Cardiac fibroblast (primary cell): ENCODE measurements around the gene CASZ1.
A peak's percentile ranks its signal among the peaks of the same experiment; 100 is the strongest.

ENCODE experiments used
- DNase-seq, 2 donors: peaks; one replicate each; pipeline versions ENCODE4 v3.0.0 to v3.0.0-alpha.2; 2010; ENCODE audit warnings: low read depth in 2 of 2
- H3K4me3 ChIP-seq, 2 donors: replicated peaks in 1 of 2; 1 replicate in 1 of 2; 2 replicates in 1 of 2; pipeline ENCODE4 v1.5.1; 2011; ENCODE audit warnings: low read depth in 2 of 2, low read length in 2 of 2, mild to moderate bottlenecking in 2 of 2, moderate library complexity in 1 of 2
- CTCF ChIP-seq: IDR thresholded peaks from one replicate; pipeline ENCODE4 v1.5.1; 2011; ENCODE audit warnings: low read depth, mild to moderate bottlenecking, low read length, inconsistent platforms

Gene CASZ1

GRCh38 chr1:10716840-10717239 lies 79.6 kb downstream of the CASZ1 start:
- no peak overlapping the region for H3K4me3 ChIP-seq
- no peak for TF ChIP-seq CTCF

GRCh38 chr1:10714337-10715114 lies 81.9 kb downstream of the CASZ1 start:
- H3K4me3 ChIP-seq = no peak overlapping the region
- TF ChIP-seq CTCF = no peak
- peak in 1 of 2 donors; percentile 12 for DNase-seq

More at GRCh38 chr1:10716840-10717239, 79.6 kb downstream of the CASZ1 start:
- DNase-seq = no peak

- DNase-seq = no peak
- no peak for TF ChIP-seq CTCF
- H3K4me3 ChIP-seq = no peak overlapping the region
These were observed 82.8 kb downstream of the CASZ1 start for GRCh38 chr1:10713614-10714013.

- TF ChIP-seq CTCF = no peak
- DNase-seq = no peak
These were observed 83.7 kb downstream of the CASZ1 start for GRCh38 chr1:10712568-10713362.

GRCh38 chr1:10710489-10710888 lies 86.0 kb downstream of the CASZ1 start:
- DNase-seq = no peak
- TF ChIP-seq CTCF = no peak
- H3K4me3 ChIP-seq = no peak overlapping the region

More at GRCh38 chr1:10712568-10713362, 83.7 kb downstream of the CASZ1 start:
- H3K4me3 ChIP-seq = no peak overlapping the region

GRCh38 chr1:10709646-10710045 lies 86.8 kb downstream of the CASZ1 start:
- no peak for TF ChIP-seq CTCF
- no peak overlapping the region for H3K4me3 ChIP-seq
- DNase-seq = no peak
